Endothelial cell (in vitro differentiated cells): ENCODE measurements around the gene ROR2. TPM values are rescaled to one million over a fixed set of nuclear protein-coding genes. Genes with fewer than 3 reads are reported as not detected.

Experiments
- DNase-seq: peaks from one replicate; pipeline ENCODE4 v3.0.0; 2021; ENCODE audit warnings: low spot score
- H3K27ac Mint-ChIP-seq: one replicate; pipeline ENCODE4 v1.8.0; 2021; ENCODE audit warnings: mixed read lengths, inconsistent platforms; ENCODE audit not compliant: unreplicated experiment
- H3K27me3 Mint-ChIP-seq: one replicate; pipeline ENCODE4 v1.8.0; 2021; ENCODE audit warnings: mild to moderate bottlenecking, moderate library complexity, mixed read lengths, inconsistent platforms; ENCODE audit not compliant: unreplicated experiment
- H3K36me3 Mint-ChIP-seq: one replicate; pipeline ENCODE4 v1.8.0; 2021; ENCODE audit warnings: mild to moderate bottlenecking, low read depth, mixed read lengths, inconsistent platforms; ENCODE audit not compliant: unreplicated experiment
- H3K4me1 Mint-ChIP-seq: one replicate; pipeline ENCODE4 v1.8.0; 2021; ENCODE audit warnings: mild to moderate bottlenecking, mixed read lengths, inconsistent platforms; ENCODE audit not compliant: unreplicated experiment
- H3K4me3 Mint-ChIP-seq: one replicate; pipeline ENCODE4 v1.8.0; 2021; ENCODE audit warnings: mild to moderate bottlenecking, mixed read lengths, inconsistent platforms; ENCODE audit not compliant: unreplicated experiment
- H3K9me3 Mint-ChIP-seq: one replicate; pipeline ENCODE4 v1.8.0; 2021; ENCODE audit warnings: mixed read lengths, inconsistent platforms; ENCODE audit not compliant: unreplicated experiment
- CTCF ChIP-seq: fragments of 200-600 bp; sonication (generic); IDR thresholded peaks from one replicate; pipeline ENCODE4 v1.5.0; 2021; ENCODE audit warnings: antibody characterized with exemption; ENCODE audit not compliant: unreplicated experiment
- total RNA-seq: library from RNA; stranded (reverse); fragmentation: NEBNext Ultra II Directional; extraction: Animal tissue kit (Norgen Biotek cat#: 25700); gene quantifications from one replicate; pipeline ENCODE4 v1.2.1, GENCODE V29; 2021; ENCODE audit not compliant: unreplicated experiment

ROR2 gene
- total RNA-seq, 1 donor from 2014 or later, result 3.5 TPM

DNA sequence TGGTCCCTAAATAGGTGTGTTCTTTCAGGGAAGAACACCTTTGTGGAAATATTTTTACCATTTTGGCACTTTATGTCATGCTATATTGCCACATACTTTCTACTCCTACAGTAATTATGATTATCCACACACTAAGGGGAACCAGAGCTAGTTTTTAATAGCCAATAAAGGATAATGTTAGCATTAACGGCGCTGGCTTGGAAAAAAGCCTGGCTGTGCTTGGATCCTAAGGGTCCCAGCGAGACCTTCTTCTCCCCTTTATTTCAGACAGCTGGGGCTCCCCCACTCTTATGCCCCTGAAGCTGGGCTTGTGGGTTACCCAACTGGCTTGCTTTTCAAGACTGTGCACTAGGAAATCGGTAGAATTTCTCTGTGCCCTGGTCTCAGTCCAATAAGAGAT, 367.8 kb downstream of the ROR2 start:
- no peak for DNase-seq
- no peak overlapping the region for H3K27ac Mint-ChIP-seq
- no peaks in the 10 kb centered on the region for H3K9me3 Mint-ChIP-seq
- H3K36me3 Mint-ChIP-seq, result no peaks in the 10 kb centered on the region
- H3K4me1 Mint-ChIP-seq, result no peaks in the 10 kb centered on the region
- H3K27me3 Mint-ChIP-seq, result peaks cover 2% of the 10 kb centered on the region
- TF ChIP-seq CTCF, result no peak
- no peak overlapping the region for H3K4me3 Mint-ChIP-seq

GRCh38 chr9:91580136-91580535, 369.9 kb downstream of the ROR2 start:
- peaks cover 2% of the 10 kb centered on the region for H3K27me3 Mint-ChIP-seq
- DNase-seq, result no peak
- H3K36me3 Mint-ChIP-seq, result no peaks in the 10 kb centered on the region

DNA sequence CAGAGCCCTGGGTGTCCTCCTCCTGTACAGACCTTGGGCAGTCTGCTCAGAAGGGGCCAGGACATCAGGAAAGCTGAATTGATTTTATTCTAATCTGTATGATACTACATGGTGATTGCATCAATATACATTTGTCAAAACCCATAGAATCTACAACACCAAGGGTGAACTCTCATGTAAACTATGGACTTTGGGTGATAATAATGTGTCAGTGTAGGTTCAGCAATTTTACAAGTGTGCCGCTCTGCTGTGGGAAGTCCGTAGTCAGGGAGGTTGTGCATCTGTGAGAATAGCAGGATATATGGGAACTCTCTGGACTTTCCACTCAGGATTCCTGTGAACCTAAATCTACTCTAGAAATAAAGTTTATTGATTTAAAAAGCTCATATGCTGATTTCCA, 371.1 kb downstream of the ROR2 start:
- no peak for TF ChIP-seq CTCF
- Mint-ChIP-seq H3K36me3 (no peaks in the 10 kb centered on the region), H3K27ac (no peak overlapping the region), H3K9me3 (no peaks in the 10 kb centered on the region), H3K27me3 (peaks cover 2% of the 10 kb centered on the region), H3K4me3 (no peak overlapping the region), H3K4me1 (no peaks in the 10 kb centered on the region)
- DNase-seq, result no peak

More at GRCh38 chr9:91580136-91580535, 369.9 kb downstream of the ROR2 start:
- H3K4me1 Mint-ChIP-seq, result no peaks in the 10 kb centered on the region
- no peak for TF ChIP-seq CTCF
- no peaks in the 10 kb centered on the region for H3K9me3 Mint-ChIP-seq
- no peak overlapping the region for H3K4me3 Mint-ChIP-seq
- no peak overlapping the region for H3K27ac Mint-ChIP-seq

- no peak overlapping the region for H3K4me3 Mint-ChIP-seq
Measured at GRCh38 chr9:91577633-91578061, 372.4 kb downstream of the ROR2 start.

DNA sequence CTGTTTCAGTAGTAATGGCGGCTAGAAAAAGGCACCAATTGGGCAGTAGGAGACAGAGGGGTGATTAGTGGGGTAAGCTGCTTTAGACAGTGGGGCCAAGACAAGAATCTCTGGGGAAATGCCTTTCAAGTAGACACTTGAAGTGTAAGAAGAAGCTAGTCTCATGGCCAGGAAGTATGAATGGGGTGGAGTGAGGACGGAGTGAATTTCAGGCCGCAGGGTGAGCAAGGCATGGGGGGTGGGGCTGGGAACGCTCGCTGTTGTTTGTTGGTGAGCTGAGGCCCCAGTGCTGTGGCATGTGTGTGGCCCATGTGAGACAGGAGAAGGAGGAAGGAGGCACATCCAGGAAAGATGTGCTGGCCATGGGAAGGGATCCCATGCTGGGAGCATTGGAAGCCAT, 377.2 kb downstream of the ROR2 start:
- Mint-ChIP-seq H3K27me3 (no peaks in the 10 kb centered on the region), H3K4me3 (no peak overlapping the region), H3K9me3 (no peaks in the 10 kb centered on the region), H3K4me1 (peaks cover 4% of the 10 kb centered on the region), H3K36me3 (no peaks in the 10 kb centered on the region), H3K27ac (no peak overlapping the region)
- TF ChIP-seq CTCF, result no peak
- no peak for DNase-seq

More at GRCh38 chr9:91577633-91578061, 372.4 kb downstream of the ROR2 start:
- no peaks in the 10 kb centered on the region for H3K9me3 Mint-ChIP-seq
- no peak for DNase-seq
- no peak overlapping the region for H3K27ac Mint-ChIP-seq
- no peaks in the 10 kb centered on the region for H3K36me3 Mint-ChIP-seq
- peaks cover under 1% of the 10 kb centered on the region for H3K4me1 Mint-ChIP-seq
- no peak for TF ChIP-seq CTCF
- no peaks in the 10 kb centered on the region for H3K27me3 Mint-ChIP-seq
